ENCODE data around the gene NPTN.
"Not testable (repeated sequence)": the region's sequence is repeated elsewhere in the genome, so short reads cannot be mapped to it uniquely, and the experiment has no call there.

The NPTN gene

GRCh38 chr15:73600413-73601335 is 32.5 kb downstream of the NPTN start:
- no peak for DNase-seq

GRCh38 chr15:73599934-73600333 is 33.3 kb downstream of the NPTN start:
- DNase-seq = no peak

- no peak for DNase-seq
These were observed 34.5 kb downstream of the NPTN start for GRCh38 chr15:73598530-73599160.

DNA sequence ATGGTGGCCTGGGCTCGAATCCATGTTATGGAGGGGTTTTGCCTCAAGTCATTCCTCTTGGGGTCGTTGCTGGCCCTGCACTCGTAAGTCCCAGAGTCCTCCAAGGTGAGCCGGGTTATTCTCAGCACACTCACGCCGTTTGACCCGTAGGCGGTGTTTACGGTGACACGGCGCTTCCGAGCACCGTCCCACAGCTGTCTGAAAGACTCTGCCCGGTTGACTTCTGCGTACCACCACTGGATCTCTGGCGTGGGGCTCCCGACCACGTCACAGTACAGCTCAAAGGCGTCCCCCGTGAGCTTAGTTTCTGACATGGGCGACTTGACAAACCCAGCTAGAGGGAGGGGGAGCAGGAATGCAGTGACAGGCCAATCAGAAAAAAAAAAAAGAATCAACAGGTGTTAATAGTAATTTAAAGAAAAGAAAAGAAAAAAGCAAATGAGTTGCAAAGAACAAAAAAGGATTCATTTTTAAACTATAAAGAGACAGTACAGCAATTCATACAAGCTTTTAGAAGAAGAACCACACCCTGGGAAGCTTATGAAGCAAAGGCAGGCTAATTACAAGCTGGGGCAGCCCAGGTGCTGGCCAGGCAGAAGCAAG is 36.1 kb downstream of the NPTN start:
- no peak for DNase-seq

DNA sequence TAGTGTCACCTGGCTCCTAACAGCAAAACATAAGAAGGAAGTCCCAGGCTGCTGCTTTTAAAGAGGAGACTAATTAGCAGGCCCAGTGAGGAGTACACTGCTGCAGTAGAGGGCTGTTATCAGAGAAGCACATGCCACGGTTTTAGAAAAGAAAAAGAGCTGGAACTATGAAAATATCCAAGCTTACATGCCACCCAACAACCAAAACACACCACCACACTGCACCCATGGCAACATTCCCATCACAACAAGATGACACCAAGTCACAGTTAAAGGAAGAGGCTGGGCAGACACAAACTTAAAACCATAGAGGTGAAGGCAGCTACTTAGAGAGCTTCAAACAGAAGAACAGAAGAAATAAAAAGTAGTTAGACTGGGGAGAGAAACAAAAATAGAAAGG is 37.0 kb downstream of the NPTN start:
- no peak for DNase-seq

- no peak for DNase-seq
These were observed 39.1 kb downstream of the NPTN start for GRCh38 chr15:73594109-73594508.

DNA sequence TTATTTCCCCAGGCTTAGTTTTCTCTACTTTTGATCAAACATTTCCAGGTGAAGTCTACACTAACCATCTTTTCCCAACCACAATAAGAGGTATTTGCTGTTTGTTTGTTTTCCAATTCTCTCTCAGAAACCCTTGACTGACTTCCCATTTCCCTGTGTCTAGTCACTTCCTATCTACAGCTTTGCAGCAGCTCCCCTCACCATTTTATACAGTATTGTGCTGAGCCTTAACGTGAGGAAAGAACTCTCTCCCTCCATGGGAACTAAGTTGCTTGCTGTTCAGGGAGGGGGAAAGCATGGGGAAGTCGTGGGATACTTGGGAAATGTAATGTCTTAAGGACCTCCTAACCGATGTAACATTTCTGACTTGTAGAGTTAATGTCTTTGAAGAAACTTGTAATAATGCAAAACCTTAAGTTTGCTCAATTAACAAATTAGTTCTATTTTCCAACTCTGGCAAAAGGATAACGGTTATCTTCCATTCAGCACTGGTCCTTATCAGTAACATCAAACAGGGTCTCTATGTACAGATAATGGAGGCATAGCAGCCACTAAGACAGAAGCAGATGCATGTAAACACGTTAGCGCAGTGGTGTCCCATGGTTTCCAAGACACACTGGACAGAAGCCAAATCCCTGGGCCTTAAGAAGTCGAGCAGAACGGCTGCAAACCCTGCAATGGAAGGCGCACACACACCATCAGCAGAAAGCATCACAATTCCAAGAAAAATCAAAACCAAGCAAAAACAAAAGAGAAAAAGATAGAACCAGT is 39.7 kb downstream of the NPTN start:
- DNase-seq = no peak

DNA sequence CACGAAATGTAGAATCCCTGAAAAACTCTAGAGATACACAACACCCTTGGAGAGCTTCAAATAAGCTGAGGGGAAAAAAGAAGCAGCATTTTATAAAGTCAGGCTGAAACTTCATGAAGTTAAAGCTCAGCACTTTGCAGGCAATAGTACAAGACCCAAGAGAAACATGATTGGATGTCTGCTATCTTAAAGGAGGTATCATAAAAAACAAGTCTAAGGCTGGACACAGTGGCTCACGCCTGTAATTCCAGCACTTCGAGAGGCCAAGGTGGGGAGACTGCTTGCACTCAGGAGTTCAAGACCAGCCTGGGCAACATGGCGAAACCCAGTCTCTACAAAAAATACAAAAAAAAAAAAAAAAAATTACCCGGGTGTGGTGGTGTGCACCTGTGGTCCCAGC is 42.9 kb downstream of the NPTN start:
- DNase-seq = no peak

DNA sequence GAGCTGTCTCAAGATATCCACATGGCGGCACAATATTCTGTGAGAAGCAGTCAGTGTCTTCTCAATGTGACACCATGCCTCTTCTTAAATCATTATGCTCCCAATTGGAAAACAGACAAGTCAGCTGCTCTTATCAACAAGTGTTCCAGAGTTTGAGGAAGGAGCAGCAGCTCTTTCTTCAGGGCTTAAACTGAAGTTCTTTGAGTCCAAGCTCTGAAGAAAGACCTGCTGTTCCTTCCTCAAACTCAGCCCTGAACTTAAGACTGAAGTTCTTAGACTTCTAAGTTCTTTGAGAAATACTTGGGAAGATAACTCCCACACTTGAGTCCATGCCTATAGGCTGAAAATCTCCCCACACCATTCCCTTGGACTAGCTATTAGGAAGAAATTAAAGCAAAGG is 43.4 kb downstream of the NPTN start:
- DNase-seq = no peak

GRCh38 chr15:73585871-73586654 is 47.1 kb downstream of the NPTN start:
- DNase-seq = no peak

DNA sequence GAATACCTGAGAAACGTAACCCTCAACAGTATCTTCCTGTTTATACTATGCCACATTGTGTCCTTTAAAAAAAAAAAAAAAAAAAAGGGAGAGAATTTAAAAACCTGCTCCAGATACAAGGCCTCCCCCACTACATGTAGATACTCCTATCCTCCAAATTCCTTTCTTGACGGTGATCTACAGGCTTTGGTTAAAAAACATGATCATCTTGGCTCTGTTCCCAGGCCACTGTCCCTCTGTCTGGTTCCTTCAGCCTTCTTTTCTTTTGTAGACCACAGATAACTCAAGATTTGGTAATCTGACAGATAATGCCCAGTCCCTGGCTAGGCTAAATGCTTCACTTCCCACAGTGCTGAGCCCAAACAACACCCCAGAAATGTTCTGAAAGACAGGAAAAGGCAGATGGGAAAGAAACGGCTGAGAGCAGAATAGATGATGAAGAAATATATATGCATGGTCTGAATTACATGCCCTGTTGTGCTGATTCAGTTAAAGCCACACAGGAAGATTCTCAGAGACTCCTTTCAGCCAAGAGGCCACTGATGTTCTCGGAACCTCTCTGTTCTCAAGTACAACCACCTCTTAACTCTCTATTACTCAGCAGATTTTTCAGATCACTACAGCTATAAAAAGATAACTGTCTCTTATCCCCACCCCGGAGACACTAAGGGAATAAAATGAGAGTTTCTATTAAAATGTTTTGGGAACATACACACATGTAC is 48.3 kb downstream of the NPTN start:
- no peak for DNase-seq

GRCh38 chr15:73583544-73583943 is 49.6 kb downstream of the NPTN start:
- DNase-seq = no peak

DNA sequence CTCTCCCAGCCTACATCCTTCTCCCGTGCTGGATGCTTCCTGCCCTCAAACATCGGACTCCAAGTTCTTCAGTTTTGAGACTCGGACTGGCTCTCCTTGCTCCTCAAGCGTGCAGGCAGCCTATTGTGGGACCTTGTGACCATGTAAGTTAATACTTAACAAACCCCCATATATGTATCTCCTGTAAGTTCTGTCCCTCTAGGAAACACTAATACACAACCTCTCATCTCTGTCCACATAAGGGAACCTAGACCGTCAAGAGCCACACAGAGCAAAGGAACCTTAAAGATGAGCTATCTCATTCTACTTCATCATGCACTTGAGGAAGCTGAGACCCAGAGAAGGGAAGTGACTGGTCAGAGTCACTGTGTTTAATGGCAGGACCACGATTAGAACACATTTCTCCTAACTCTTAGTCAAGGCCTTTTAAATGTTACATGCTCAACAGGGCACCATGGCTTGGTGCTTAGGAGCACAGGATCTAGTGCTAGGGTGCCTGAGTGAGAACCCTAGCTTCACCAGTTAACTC is 50.3 kb downstream of the NPTN start:
- DNase-seq = no peak

- DNase-seq = no peak
These were observed 55.2 kb downstream of the NPTN start for GRCh38 chr15:73578026-73578425.

- DNase-seq = not testable (repeated sequence)
These were observed 55.6 kb downstream of the NPTN start for GRCh38 chr15:73577593-73577992.

DNA sequence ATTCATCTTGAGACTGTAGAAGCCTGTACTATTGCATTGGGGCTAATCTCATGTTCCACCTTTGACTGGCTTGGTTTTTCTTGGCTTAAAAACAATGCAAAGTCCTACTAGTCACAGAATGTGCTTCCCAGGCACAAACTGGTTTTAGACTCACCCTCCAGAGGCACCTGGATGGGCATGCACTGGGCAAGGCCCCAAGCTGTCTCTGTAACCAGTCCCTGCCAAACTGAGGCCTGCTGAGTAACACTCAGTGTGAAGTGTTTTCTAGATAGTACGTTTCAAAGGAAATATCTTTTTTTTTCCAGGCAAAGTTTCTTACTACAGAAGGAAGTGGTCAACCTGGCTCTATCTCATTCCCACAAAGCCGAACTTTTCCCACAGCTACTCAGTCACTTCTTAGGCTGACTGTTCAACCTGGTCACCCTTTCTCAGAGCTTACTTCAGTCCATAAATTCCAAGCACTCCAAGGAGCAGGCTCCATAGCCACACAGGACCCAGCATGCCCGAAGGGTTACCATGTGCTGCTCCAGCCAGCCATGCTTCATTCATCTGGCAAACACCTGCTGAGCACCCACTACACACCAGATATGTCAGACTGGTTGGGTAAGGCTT is 57.4 kb downstream of the NPTN start:
- no peak for DNase-seq

GRCh38 chr15:73573572-73573971 is 59.6 kb downstream of the NPTN start:
- DNase-seq = no peak

DNA sequence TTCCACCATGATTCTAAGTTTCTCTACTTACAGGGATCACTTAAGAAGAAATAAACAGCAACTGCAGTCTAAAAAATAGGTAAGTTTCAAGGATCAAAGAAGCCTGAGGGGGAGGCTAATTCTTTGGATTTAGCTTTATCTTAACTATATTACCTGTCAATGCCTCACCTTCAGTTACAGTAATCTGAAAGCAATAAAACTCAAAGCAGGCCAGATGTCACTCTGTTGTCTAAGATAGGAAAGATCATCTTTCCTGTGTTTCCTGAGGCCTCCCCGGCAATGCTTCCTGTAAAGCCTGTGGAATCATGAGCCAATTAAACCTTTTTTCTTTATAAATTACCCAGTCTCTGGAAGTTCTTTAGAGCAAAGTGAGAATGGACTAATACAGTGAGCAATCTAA is 60.2 kb downstream of the NPTN start:
- no peak for DNase-seq

DNA sequence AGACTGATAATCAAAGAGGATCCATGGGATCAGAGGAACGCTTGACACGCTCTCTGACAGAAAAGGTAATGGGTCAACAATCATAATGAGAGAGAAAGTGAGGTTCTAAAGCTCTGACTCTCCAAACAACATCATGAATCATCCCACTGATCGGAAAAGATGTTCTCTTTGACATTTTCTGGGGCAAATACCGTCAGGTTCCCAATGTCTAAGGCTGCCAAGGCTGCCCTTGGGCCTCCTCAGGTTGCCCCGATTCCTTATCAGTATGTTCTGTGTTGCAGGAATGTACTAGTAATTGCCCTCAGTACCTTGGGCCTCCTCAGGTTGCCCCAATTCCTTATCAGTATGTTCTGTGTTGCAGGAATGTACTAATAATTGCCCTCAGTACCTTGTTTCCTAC is 60.9 kb downstream of the NPTN start:
- no peak for DNase-seq

DNA sequence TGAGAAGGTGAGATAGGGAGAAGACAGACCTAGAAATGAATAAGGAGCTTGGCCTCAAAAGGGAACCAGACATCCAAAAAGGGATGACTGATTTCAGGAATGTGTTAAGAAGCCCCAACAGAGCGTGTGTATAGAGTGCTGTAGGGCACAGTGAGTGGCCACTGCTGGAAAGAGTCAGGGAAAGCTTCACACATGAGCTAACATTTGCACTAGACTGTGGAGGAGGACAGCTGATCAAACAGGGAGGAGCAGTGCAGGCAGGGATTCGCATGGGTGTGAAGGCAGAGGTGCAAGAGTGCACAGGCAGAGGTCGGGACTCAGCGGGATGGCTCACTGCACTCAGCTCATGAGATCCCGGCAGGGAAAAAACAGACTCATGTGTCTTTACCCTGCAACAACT is 61.8 kb downstream of the NPTN start:
- DNase-seq = no peak
